Stimulated activated CD4-positive, alpha-beta T cell treated with anti-CD3 and anti-CD28 coated beads, Interleukin-1b, Interleukin-23, amount 100 ng/mL, for 48 hours (primary cell): ENCODE measurements around the gene RNGTT.
A peak's percentile ranks its signal among the peaks of the same experiment; 100 is the strongest.
"Not testable (repeated sequence)": the region's sequence is repeated elsewhere in the genome, so short reads cannot be mapped to it uniquely, and the experiment has no call there.

Source experiments
- DNase-seq: peaks from one replicate; pipeline ENCODE4 v3.0.0-alpha.2; 2020

Gene RNGTT

DNA sequence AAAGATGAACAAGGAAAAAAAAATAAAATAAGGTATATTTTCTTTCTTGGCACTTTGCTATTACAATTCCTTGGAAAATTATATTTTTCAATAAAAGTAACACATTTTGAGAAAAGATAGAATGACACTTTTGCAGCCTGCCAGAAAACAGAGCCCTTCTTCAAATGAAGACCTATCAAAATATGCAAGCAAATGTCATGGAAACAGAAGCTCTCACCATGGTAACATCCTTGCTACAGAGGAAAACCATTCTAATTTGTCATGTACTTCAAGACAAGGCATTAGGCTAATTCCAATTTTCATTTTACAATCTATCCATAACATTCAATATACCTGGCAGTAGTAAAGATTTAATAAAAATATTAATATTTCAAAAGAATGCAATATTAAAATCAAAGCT is 177.9 kb downstream of the RNGTT start:
- no peak for DNase-seq

DNA sequence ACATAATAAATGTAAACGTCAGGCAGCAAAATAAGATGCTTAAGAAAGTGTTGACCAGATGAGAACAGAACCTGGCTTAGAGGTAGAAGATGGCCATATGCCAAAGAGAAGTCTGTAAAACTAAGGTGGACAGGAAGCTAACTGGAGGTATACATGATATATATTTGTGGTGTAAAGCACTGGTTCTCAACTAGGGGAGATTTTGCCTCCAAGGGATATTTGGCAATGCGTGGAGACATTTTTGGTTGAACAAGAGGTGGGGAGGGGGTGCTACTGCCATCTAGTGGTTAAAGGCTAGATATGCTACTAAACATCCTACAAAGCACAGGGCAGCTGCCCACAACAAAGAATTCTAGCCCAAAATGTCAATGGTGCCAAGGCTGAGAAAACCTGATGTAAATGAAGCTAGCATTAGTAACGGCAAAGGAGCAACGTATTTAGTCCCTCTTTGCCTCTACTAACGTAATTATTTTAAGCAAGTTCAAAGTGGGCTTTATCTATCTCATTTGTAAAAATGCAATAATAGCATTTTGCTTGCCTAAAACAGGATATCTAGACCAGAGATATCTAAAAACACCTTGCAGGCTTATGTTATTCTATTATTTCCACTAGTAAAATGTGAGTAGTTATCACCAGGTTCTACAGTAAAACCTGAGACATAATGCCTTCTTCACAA is 182.6 kb downstream of the RNGTT start:
- peak; percentile 36 for DNase-seq

DNA sequence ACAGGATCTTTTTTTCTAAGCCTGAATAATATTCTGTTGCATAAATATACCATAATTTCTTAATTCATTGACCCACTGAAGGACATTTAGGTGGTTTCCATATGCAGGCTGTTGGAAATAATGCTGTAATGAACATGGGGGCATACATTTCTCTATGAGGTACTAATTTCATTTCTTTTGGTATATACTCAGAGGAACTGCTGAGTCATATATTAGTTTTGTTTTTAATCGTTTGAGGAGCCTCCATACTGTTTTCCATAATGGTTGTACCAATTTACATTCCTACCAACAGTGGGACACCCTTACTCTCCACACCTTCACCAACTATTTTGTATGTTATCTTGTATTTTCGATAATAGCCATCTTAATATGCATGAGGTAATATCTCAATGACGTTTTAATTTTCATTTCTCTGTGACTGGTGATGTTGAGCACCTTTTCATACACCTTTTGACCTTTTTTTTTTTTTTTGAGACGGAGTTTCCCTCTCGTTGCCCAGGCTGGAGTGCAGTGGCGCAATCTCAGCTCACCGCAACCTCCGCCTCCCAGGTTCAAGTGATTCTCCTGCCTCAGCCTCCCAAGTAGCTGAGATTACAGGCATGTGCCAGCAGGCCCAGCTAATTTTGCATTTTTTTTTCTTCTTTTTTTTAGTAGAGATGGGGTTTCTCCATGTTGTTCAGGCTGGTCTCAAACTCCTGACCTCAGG is 187.4 kb downstream of the RNGTT start:
- no peak for DNase-seq

DNA sequence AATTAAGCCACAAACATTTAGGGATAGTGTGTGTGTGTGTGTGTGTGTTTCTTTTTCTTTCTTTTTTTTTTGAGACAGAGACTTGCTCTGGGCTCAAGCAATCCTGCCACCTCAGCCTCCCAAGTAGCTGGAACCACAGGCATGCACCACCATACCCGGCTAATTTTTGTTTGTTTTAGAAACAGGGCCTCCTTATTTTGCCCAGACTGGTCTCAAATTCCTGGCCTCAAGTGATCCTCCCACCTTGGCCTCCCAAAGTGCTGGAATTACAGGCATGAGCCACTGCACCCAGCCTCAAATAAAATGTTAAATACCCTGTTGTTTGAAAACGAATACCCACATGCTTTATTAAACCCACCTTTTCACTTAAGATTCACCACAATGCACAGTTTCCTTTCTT is 195.3 kb downstream of the RNGTT start:
- DNase-seq, result not testable (repeated sequence)

DNA sequence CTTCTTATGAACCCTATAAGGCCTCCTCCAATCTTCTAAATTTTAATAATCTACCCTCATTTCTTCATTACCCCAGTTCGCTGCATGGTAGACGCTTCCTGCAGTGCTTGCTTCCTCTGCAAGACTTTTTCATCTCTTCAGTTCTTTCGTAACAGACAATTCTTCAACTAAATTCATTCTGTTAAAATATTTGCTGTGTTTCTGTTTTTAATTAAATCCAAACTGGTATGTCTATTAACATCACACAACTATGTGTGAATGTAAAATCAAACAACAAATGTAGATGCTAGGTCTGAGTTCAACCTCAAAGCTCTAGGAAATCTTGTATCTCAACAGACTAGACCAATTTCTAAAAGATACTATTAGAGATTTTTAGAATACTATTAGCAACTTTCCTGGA is 199.3 kb downstream of the RNGTT start:
- DNase-seq, result no peak

DNA sequence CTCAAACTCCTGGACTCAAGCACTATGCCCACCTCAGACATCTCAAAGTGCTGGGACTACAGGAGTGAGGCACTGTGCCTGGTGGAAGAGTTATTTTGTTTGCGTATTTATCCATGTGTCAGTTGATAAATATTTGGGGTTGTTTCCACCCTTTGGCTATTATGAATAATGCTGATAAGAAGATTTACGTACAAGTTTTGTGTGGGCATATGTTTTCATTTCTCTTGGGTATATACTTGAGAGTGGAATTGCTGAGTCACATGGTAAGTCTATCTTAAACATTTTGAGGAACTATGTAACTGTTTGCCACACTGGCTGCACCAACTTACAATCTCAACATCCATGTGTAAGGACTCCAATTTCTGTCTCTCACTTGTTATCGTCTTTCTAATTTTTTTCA is 200.3 kb downstream of the RNGTT start:
- DNase-seq, result no peak

DNA sequence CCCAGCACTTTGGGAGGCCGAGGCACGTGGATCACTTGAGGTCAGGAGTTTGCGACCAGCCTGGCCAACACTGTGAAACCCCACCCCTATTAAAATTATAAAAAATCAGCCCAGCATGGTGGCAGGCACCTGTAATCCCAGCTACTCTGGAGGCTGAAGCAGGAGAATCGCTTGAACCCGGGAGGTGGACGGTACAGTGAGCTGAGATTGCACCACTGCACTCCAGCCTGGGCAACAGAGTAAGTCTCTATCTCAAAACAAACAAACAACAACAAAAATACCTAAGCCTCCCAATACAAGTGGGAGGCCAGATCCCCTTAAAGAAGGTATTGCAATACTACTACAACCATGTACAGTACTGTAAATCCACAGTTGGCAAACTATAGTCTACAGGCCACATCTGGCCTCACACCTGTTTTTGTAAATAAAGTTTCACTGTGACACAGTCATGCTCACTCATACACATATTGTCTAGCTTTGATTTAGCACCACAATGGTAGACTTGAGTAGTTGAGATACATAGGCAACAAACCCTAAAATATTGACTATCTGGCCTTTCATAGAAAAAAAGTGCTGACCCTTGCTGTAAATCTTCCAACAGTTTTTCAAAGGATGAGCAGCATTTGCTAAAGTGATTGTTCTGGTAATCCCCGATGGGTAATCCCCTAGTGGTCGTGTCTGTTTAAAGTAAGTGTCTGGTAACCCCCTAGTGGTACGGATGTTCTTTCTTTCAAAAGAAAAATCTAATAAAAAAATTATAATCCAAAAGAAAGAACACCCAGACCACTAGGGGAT is 202.0 kb downstream of the RNGTT start:
- DNase-seq, result no peak

DNA sequence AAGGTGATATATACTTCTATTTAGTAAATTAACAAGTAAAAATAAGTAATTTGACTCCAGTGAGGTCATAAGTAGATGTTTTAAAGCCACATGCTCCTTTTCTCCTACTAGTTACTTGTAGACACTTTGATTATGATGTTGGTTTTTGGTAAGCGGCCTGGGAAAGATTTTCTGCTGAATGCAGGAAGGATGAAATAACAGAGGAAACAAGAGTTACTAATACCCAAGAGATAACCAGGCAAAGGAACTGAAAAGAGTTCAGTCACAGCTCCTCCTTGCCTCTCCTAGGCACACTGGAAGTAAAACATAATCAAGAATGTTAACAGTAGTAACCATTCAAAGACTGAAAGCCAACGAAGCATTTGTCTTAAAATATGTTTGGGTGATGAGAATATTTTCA is 203.3 kb downstream of the RNGTT start:
- no peak for DNase-seq

DNA sequence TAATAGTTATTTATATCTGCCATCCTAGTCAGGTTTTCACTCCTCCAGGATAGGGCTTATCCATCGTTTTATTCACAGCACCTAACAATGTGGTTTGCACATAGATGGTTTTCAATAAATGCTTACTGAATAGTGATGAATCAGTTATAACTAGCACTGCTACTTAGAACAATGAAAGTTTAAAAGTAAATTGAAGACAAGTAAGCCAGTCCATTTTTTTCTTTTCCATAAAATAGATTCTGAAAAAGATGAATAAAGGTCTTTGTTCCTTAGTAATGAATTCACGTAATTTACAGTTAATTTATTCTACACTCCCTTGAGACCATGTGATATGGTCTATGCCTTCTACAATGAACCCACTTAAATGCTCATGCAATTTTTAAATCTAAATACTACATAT is 212.5 kb downstream of the RNGTT start:
- DNase-seq, result no peak

DNA sequence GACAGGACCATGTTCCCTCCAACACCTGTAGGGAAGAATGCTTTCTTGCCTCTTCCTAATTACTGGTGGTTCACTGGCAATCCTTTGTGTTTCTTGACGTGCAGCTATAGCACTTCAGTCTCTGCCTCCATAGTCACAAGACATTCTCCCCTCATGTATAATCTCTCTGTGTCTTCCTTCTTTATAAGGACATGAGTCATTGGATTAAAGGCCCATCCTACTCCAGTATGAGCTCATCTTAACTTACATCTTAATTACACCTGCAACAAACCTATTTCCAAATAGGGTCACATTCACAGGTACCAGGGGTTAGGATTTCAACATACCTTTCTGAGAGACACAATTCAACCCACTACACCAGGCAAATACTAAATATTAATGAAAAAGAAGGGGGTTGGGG is 213.6 kb downstream of the RNGTT start:
- DNase-seq, result no peak

DNA sequence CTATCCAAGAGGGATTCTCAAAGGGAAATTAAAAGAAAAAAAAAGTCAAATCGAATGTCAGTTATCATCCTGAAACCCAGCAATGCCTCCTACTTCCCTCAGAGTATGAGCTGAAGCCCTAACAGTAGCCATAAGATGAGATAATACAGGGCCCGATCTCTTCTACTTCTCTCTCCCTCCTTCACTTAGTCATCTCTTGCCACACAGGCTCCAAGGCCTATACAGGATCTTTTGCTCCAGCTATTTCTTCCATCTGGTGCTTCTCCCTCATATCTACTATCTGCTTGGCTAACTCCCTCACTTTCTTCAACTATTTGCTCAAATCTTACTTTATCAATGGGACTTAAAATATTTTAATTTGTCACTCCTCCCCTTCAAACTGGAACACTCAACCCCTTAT is 215.3 kb downstream of the RNGTT start:
- no peak for DNase-seq

DNA sequence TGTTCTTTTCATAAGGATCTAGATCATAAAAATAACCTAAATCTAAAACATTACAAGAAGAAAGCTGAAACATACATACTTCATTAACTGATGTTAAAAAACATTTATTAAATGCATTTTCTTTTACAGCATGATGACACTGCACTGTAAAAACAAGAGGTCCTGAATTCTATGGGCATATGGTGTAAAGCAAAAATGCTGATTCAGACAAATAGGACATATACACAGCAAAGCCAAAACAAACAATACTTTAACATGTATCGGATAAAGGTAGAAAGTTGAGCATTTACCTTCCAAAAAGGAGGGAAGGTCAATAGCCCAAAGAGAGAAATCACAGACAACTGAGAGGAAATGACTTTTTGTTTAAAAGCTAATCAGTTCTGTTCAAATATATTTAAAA is 221.5 kb downstream of the RNGTT start:
- DNase-seq, result no peak

DNA sequence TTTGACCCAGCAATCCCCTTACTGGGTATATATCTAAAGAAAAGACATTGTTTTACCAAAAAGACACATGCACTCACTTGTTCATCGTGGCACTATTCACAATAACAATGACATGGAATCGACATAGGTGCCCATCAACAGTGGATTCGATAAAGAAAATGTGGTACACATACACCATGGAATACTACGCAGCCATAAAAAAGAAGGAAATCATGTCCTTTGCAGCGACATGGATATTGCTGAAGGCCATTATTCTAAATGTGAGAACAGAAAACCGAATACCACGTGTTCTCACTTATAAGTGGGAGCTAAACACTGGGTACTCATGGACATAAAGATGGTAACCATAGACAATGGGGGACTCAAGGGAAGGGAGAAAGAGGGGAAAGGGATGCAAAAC is 222.3 kb downstream of the RNGTT start:
- no peak for DNase-seq

DNA sequence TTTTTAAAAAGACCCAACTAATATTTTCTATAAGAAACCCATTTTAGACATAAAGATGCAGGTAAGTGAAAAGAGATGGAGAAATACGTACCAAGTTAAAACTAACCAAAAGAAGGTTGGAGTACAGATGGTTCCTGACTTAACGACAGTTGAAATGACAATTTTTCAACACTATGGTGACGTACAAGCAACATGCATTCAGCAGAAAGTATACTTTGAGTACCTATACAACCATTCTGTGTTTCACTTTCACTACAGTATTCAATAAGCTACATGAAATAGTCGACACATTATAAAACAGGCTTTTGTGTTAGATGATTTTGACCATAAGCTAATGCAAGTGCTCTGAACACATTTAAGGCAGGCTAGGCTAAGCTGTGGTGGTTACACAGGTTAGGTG is 228.9 kb downstream of the RNGTT start:
- no peak for DNase-seq

DNA sequence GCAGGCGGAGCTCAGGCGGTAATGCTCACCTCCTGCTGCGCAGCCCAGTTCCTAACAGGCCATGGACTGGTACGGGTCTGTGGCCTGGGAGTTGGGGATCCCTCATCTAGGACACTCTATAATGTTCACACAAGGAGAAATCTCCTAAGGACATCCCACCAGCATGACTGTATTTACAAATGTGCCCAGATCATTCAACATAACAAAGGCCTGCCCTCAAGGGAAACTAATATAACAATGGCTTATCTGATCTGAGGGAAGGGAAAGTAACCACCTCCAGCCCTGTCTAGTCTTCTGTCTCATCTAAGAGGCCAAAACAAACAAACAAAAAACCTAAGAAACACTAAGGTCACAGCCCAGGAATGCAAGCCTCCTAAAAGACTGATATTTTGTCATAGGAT is 232.8 kb downstream of the RNGTT start:
- DNase-seq, result no peak

DNA sequence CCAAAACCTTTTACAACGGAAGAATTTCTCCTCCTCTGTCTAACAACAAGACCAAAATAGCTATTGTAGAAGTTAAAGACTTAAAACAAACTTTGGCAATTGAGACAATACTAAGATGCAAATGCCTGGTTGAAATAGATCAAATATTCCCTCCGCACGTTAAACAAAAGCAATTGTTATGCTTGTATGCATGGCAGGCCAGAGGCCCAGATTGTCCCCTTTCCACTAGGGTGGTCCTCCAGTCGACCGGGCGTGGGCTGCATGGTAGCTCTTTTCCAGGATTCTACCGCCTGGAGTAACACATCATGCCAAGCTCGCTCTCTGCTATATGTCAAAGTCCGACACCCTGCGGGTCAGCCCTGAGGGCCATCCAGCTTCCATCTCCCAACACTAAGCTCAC is 234.7 kb downstream of the RNGTT start:
- no peak for DNase-seq

DNA sequence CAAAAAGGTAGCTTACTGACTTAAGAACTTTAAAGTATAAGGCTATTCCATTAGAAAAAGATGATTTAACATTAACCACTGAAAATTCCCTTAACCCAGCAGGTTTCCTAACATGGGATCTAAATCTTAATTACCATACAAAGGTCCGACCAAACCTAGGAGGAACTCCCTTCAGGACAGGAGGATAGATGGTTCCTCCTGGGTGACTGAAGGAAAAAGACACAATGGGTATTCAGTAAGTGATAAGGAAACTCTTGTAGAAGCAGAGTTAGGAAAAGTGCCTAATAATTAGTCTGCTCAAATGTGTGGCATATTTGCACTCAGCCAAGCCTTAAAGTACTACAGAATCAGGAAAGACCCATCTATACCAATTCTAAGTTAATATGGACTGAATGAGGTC is 237.0 kb downstream of the RNGTT start:
- DNase-seq, result not testable (repeated sequence)

DNA sequence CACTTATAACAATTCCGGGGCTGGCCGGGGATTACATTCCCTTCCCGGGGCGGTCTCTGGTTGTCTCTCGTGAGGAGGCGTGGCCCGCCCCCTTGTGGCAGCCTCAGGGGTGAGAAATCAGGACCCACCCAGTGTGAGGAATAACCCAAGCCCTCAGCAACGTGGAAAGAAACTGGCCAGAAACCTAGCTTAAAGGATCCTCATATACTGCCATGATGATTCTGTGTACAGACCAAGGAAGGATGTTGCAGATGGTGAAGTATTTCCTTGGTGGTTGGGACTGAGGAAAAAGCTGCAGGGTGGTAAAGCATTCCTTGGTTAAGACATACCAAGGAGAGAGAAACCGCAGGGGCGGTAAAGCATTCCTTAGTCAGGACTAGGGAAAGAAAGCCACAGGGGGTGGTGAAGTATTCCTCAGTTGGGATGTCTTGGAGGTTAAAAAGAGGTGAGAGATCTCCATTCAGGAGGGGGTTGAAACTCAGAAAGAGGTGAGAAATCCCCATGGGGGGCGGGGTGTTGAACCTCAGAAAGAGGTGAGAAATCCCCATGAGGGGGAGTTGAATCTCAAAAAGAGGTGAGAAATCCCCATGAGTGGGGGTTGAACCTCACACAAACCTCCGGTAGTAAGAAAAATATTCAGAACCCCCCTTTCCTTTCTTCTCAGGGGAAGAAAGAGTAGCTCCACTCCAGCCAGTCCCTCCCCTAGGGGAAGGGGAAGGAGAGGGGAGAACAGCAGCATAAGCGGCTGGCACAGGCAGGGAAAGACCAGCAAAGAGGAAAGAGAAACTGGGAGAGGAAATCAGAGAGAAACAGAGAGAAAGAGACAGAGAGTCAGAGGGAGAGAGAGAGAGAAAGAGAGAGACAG is 238.1 kb downstream of the RNGTT start:
- DNase-seq, result no peak

DNA sequence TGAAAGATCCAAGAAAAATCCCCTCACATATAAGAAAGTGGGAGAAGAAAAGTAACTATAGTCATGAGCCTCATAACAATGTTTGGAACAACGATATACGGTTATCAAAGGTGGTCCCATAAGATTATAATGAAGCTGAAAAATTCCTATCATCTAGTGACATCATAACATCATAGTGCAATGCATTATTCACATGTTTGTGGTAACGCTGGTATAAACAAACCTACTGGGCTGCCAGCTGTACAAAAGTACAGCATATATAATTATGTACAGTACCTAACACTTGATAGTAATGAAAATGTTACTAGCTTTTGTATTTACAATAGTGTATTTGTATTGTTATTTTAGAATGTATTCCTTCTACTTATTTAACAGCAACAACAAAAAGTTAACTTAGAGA is 240.7 kb downstream of the RNGTT start:
- DNase-seq, result no peak

DNA sequence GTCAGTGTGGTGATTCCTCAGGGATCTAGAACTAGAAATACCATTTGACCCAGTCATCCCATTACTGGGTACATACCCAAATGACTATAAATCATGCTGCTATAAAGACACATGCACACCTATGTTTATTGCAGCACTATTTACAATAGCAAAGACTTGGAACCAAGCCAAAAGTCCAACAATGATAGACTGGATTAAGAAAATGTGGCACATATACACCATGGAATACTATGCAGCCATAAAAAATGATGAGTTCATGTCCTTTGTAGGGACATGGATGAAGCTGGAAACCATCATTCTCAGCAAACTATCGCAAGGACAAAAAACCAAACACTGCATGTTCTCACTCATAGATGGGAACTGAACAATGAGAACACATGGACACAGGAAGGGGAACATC is 247.0 kb downstream of the RNGTT start:
- not testable (repeated sequence) for DNase-seq

DNA sequence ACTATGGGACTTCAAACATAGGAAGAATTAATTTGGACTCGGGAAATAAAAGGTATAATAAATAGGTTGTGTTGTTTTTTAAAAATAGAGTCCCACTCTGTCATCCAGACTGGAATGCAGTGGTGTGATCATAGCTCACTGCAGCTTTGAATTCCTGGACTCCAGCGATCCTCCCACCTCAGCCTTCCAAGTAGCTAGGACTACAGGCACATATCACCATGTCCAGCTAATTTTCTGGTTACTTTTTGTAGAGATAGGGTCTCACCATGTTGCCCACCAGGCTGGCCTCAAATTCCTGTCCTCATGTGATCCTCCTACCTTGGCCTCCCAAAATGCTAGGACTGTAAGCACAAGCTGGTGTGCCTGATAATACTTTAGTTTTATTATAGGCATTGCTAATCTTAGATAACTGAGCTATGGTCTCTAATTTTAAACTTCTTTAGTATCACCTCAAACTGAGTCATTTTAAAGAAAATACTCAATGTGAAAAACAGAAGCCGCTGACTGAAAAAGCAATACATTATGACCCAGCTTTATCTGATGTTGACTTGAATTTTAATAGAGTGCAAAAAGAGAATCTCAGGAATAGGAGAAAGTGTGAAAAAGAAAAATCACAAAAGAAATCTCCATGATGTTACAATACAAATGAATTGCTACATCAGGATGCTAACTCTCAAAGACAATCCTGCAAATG is 251.0 kb downstream of the RNGTT start:
- DNase-seq, result no peak

DNA sequence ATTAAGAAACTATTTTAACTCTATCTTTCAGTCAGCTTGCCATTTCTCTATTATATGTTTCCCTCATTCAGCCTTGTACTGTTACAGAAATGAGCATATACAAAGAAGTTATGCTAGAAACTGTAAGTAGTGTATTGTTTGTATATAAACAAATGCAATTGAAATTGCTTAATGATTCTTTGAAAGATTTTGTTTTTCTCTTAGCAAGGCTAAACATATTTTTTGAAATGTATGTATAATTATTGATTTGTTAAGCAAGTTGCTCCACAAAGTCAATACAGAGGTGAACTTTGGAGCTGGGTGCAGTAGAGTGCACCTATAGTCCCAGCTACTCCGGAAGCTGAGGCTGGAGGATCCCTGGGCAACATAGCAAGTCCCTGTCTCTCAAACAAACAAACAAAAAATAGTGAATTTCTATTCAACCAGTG is 253.6 kb downstream of the RNGTT start:
- DNase-seq, result no peak
